HG03558 (cell line): ENCODE measurements around the gene SPCS3.
"Not testable (repeated sequence)": the region's sequence is repeated elsewhere in the genome, so short reads cannot be mapped to it uniquely, and the experiment has no call there.

Source experiments
- ATAC-seq: cut with Tn5 transposase; IDR thresholded peaks from one replicate; pipeline ENCODE4 v1.9.1; 2021; ENCODE audit warnings: moderate number of reproducible peaks; ENCODE audit not compliant: unreplicated experiment; ENCODE audit errors: extremely low read depth

SPCS3 gene

DNA sequence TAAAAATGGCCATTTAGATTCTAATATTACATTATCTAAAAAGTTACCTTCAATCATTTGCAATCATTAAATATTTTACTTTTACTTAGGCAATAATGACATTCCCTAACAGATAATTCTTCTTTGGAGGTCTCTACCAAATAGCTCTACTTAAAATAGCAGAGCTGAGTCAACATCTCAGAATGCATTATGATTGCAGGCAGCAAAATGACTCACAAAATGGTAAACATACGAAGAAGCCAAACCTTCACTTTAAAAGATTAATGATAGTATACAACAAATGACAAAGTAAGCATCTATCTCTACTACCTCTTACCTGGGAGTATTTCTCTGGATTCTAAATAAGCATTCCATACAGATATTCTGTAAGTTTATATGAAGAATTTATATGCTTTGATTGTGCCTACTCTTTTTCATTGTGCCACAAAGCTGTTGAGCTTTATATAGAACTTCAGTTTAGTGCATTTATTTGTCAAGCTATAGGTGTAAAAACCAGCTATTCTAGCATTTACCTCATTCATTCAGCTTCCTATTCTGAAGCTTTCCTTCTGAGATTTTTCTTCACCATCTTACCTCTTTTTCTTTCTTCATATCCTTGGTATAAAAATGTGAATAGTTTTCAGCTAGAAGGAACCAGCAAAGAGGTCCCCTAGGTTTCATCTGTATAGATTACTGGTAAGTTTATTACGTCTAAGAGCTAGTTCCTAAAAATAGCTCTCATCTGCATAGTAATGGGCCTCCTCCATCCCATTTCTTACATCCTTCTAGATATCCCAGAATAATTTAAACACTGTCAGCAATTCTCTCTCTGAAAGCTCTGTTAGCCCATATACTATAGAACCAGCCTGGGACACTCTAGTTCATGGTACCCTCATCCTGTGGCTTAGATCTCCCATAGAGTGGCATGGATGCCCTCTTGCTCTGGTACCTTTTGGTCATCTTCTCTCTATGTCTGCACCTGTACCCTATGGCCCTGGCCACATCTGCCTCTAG is 17.2 kb upstream of the SPCS3 start:
- no peak for ATAC-seq

DNA sequence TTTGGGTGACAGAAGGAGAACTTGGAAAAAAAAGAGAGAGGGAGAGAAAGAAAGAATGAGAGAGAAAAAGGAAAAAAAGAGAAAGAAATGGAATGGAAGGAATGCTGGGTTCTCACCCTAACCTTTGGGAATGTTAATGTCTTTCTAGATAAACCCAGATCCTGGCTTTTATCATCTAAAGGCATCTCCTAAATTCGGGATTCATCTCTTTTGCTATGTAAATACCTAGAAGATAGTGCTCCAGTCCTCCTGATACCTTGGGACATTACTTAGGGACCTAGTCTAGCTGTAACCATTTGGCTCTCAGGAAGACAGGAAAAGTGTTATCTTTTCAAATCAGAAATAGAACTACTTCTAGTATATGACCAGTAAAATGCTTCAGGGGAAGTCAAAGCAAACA is 15.8 kb upstream of the SPCS3 start:
- ATAC-seq, result no peak

DNA sequence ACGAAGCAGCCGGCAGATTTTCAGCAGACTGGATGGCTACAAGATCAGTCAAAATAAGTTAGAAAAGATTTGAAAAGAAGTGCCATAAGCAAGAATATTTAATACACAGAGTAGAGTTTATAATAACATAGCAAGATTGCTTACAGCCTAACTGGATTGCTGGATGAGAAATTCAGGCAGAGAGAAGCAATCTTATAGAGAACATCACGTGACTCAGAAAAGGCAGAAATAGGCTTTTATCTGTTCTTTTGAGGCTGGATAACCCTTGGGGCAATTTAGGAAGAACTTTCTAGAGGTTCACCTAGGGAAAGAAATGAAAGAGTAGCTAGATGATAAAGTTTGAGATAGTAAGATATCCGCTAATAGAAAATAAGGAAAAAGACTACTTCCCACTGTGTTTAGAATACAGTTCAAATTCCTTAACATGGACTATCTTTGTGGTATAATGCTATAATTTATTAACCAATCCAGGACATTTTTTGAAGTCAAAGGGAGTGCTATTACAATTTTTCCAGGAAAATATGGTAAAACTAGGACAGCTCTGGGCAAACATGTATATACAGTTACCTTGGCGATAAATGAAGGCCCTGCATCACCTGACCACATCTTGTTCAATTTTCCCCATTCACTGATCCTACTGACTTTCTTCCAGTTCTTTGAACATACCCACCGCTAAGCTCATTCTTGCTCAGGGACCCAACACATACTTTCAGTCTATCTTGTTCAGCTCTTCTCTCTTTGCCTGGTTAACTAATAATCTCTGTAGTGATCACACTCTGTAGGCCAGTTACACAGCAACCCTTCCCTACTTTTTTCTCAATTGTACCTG is 12.7 kb upstream of the SPCS3 start:
- no peak for ATAC-seq

DNA sequence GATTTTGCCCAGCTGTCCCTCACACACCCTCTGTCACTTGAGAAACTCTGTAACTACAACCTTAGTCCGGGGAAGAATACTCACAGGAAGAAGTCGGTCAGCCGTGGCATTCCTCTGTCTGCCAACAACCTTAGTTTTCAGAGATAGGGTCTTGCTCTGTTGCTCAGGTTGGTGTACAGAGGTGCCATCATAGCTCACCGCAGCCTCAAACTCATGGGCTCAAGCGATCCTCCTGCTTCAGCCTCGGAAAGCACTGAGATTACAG is 12.2 kb upstream of the SPCS3 start:
- no peak for ATAC-seq

DNA sequence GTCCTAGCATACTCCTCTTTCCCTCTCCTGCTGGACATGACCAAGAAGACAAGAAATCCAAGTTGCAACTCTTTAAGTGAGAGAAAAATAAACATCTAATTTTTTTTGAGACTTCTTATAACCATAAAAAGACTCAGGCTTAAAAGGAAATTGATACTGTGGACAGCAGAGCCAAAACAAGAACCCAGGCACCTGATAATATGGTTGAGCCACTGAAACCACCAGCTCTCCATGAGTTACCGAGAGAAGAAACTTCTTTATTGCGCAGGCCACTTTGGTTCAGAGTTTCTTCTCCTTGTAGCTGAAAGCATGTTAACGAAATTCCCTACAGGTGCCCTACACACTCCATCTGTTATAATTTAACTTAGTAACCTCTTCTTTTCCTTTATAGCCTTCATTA is 11.3 kb upstream of the SPCS3 start:
- peak; percentile 28 for ATAC-seq

DNA sequence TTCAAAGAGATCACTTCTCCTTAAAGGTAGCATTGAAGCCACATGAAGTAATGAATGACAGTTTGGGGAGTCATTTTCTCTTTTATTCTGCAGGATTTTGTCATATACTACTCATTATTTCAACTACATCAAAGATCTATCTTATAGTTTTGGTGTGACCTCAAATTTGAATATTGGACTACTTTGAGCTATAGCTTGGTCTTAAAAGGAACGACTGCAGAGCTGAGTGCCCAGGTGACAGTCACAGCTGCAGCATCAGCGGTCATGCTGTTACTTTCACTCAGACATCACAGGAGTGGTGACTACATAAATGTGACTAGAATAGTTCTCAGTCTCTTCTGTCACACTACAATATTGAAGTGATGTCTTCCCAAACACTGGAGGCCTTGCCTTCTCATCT is 10.7 kb upstream of the SPCS3 start:
- ATAC-seq, result peak; percentile 98

DNA sequence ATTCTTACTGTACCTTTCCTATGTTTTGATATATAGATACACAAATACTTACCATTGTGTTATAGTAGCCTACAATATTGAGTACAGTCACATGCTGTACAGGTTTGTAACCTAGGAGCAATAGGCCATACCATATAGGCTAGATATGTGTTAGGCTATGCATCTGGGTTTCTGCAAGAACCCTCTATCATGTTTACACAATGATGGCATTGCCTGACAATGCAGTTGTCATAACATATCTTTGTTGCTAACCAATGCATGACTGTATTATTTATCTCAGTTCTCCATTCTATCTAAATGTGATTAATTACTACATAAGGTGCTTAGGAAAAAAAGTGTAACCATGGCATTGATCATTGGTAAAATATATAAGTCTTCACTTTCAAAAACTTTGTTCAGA is 10.0 kb upstream of the SPCS3 start:
- ATAC-seq, result no peak

DNA sequence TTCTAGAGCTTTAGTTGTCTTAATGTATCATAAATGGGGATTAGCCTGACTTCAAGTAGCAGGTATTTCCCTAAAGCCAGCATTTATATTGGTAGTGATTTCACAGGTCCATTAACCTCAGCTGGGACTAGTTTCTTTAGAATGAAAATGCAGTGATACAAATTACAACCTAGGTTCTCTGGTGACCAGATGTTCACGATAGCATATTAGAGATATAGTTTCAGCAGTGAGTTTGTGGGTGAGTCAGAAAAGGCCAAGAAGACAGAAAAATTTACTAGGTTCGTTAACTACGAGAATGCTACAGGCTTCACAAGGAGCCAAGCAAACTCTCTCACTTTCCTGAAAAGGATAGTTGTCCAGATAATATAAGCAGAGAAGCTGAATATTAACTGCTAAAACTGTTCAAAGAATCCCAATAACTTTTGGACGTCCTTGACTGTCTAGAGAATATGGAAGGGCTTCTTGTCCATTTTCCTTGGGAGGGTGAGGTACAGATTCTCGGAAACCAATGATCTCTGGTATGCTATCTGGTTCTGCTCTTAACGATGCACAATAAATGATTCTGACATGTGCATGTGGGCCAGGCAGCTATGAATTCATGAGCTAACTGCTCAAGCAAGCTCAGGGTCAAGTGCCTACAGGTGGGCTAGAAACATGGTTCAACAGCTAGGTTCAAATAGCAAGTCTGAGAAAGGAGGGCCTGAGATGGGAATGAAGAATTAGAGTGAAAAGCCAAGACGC is 6.0 kb upstream of the SPCS3 start:
- ATAC-seq, result no peak

DNA sequence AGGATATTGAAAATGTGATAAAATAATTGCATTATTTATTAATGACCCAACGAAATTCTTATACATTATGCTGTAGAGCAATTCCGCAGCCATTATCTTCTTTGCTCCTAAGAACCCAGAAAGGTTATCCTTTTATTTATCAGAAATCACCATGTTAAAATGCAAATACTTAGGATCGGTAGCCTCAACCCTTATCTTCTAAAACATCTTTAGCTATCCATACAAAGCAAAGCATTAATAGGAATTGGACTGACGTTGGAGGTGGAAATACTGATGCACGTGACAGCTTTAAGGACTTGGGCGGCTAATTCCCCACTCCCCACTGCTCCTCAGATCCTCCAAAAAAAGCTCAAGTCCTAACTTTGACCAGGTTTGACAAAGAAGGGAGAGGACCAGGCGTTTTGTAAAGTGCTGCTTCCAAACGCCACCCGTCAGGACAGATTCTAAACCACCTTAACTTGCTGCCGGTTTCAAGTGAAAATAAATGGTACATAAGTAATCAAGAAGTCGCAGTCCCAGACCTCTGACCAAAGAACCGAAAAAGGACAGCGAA is 539 bp upstream of the SPCS3 start:
- ATAC-seq, result no peak

DNA sequence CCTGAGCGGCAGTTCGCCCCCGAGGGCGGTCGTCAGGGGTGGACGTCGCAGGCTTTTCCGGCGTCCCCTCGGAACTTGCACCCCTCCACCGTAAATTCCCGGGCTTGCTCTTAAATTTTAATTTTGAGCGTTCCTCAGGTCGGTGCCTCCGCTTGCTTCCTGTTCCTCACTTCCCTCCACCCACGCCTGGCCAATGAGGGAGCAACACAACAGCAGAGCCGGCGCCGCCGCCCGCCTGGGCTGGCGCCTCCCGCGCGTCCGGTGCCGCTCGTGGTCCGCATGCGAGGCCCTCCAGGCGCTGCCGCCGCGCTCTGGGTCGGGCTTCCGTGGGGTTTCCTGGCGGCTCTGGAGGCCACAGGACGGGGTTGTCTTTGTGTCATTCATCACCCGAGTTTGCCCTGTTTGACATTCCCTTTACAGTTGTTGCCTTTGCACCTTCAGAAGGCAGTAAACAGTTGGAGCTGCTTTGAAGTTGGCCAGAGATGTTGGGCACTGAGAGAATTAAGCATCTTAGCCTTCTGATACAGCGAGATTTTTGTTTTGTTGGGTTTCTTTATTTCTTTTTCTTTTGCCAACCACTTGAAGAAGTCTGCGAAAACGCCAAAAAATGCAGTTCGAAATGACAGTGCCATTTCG is 692 bp downstream of the SPCS3 start:
- ATAC-seq, result peak; percentile 63

DNA sequence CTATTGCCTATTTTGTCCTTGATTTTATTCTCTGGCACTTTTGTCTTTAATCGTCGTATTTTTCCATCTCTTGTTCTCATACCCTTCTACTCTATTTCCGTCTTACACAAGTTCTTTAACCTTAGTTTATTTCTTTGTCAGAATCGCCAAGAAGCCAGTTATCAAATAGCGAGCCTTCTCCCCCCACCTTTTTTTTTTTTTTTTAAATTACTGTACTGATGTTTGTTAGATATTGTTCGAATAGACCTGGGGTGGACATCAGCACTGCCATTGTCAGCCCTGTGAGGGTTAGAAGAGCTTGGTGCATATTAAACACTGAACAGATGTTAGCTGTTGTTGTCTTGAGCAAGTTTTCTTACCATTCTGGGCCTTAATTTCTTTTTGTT is 1.2 kb downstream of the SPCS3 start:
- no peak for ATAC-seq

DNA sequence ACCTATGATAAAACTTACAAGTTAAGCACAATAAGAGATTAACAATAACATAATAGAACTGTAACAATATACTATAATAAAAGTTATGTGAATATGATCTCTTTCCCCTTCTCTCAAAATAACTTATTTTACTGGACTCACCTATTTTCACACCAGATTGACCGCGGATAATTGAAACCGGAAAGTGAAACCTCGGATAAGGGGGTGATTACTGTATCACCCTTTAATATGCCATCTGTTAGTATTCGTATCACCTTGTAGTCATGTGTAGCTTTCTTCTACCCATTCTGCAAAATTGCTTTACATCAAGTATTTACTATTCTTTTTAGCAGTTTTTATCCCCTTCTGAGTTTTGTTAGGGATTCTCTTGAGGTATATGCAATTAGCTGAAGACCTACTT is 1.8 kb downstream of the SPCS3 start:
- no peak for ATAC-seq

DNA sequence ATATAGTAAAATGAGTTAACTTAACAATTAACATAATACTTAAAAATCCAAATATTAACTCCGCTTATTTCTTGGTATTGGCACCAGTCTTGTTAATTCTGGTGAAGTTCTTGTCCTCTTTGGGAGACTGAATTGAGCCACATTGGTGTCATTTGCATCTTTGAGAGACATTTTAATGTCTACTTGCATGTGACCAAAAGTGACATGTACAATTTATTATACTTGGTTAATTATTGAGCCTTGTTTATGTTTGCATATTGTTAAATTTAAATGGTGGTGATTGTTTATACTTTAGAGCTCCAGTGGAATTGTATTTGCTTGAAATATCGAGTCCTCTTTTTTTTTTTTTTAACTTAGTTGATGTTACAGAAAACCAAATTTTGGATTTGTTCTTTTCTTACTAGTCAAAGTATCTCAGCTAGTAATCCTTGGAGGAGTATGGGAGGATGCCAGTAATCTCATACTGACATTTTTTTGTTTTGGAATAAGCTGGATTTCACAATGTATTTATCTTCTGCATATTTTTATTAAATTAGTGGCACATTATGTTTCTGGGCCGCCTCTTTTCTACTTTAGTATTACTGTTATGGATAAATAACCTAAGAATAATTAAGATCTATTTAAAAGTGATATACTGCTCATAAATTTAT is 3.9 kb downstream of the SPCS3 start:
- ATAC-seq, result no peak

DNA sequence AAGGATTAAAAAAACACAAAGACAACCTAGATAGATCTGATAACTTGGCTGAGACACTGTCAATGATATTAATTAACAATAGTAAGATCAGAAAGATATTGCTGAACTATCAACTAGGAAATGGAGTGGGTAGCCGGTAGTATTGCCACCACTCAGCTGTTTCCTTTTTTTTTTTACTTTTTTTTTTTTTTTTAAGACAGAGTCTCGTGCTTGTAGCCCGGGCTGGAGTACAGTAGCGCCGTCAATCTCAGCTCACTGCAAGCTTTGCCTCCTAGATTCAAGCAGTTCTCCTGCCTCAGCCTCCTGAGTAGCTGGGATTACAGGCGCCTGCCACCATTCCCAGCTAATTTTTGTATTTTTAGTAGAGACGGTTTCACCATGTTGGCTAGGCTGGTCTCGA is 5.1 kb downstream of the SPCS3 start:
- not testable (repeated sequence) for ATAC-seq

DNA sequence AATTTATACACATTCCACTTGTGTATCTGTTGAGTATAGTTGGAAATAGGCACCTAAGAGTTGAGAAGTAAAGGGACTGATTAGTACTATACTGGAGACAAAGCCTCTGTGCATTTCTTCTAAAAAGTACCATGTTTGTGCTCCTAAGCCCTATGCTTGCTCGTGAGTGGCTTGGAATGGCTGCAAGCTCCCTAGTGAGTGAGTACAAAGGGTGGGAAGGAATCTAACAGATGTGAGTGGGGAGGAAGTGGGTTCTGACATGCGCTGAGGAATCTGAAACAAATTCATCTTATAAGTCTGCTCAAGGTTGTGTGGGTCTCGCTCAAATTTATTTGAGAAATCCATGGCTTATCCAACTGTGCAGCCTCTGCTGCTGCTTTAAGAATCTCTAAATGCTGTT is 13.3 kb downstream of the SPCS3 start:
- ATAC-seq, result no peak

DNA sequence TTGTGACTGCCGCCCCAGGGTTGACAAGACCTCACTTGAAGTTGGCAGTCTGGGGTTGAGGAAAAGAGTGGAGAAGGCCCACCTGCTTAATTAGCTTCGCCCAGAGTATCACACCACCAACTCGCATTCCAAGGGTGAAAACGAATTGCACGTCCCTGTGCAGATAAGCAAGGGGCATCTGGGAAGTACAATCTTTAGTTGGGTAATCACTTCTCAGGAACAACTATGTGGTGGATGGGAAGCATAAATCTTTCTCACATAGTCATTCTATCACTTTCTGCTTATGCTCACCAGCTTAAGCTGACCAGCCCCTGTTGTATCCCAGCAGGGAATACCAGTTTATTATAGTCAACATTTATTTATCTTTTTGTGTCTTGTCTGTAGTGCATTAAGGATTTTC is 14.3 kb downstream of the SPCS3 start:
- ATAC-seq, result no peak

DNA sequence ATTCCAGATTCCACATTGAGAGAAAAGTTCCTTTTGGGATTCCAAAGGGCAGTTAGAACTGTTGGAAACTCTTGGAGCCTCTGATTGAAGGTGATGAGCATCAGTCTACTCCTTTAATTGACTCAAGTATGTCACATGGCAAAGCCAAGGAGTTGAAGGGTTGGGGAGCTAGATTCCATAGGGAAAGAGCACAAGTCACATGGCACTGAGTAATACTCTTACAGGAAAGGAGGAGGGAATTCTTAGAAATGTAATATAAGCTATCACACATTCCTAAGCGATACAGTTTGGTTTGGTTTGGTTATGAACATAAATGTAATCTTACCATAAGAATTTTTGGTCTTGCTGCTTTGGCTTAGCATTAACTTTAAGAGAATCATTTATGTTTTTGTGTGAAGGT is 15.7 kb downstream of the SPCS3 start:
- no peak for ATAC-seq

DNA sequence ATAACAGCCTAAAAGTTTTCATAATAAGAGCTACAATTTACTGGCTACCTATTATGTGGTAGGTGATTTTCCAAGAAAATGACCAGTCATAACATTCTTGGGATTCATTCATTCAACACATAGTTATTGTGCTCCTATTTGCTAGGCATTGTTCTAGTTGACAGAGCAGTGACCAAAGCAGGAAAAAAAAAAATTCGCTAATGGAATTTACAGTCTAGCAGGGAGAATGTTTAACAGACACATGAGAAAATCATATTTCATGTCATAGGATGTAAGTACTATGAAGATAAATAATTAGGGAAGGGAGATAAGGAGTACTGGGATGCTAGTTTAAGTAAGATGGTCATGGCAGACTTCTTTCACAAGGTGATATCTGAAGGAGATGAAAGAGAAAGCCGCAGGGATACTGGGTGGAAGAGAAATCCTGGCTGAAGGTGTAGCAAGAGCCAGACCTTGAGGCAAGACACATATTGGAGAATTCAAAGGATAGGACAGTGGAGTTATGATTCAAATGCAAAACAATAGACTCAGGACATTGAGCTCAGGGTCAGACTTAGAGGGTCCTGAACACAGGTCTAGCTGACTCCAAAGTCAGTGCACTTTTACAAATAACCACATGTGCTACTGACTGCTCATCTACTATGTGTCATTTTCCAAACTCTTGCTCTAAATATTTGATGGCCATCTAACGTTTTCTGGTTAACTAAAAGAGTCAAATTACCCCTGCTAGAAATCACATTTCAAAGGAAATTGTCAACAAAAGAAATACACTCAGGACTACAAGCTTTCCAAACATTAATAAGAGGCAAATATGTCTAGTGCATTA is 20.4 kb downstream of the SPCS3 start:
- no peak for ATAC-seq
